Esophagus squamous epithelium (tissue), 4 donors: ENCODE measurements around the gene TMEM178B.

Experiments
- CTCF ChIP-seq, 6 experiments: fragments of 450-650 bp in 4 of 6; fragments of 200-600 bp in 2 of 6; sonication (generic) in 2 of 6; IDR thresholded peaks; one replicate each; pipeline ENCODE4 v1.5.1; 2016 to 2019; ENCODE audit warnings: antibody characterized with exemption in 6 of 6, mild to moderate bottlenecking in 4 of 6, moderate library complexity in 4 of 6
- POLR2A ChIP-seq, 4 donors: fragments of 450-650 bp; IDR thresholded peaks; one replicate each; pipeline ENCODE4 v1.6.1; 2017; ENCODE audit warnings: antibody characterized with exemption in 4 of 4, mild to moderate bottlenecking in 4 of 4, moderate library complexity in 3 of 4

GRCh38 chr7:141409801-141410329 lies 336.0 kb downstream of the TMEM178B start:
- no peak for TF ChIP-seq POLR2A (IDR thresholded peaks at IDR 0.05)
- TF ChIP-seq CTCF (IDR thresholded peaks at IDR 0.05) = no peak
